HS-27A (cell line): ENCODE results near the gene GNG3.
"Not testable (repeated sequence)": the region's sequence is repeated elsewhere in the genome, so short reads cannot be mapped to it uniquely, and the experiment has no call there.

Experiments used
- DNase-seq: peaks from one replicate; pipeline ENCODE4 v3.0.0-alpha.2; 2012; ENCODE audit warnings: low read depth, missing footprints

The GNG3 gene

GRCh38 chr11:62707277-62707861 is at the start of gene GNG3, which contains the start of gene BSCL2:
Gene GNG3, plus strand, starts transcription at chr11:62707676. Its CDS starts 620 bp downstream, at chr11:62708296.
Gene BSCL2, minus strand, starts transcription at chr11:62707424. Its CDS starts 229 bp downstream, at chr11:62707195.
- no peak for DNase-seq

- no peak for DNase-seq
Observed at GRCh38 chr11:62664405-62665074, 42.9 kb upstream of the GNG3 start.

GRCh38 chr11:62665075-62665598 is 42.3 kb upstream of the GNG3 start, which contains the start of the genes C11orf98 and CSKMT:
Gene C11orf98, minus strand, starts transcription at chr11:62665210. Its CDS starts 41 bp downstream, at chr11:62665169.
Gene CSKMT, plus strand, starts transcription at chr11:62665312. Its CDS starts 568 bp downstream, at chr11:62665880.
- DNase-seq = peak; percentile 90

GRCh38 chr11:62665599-62666258 is 41.7 kb upstream of the GNG3 start:
- no peak for DNase-seq

- no peak for DNase-seq
Observed at GRCh38 chr11:62666259-62666926, 41.1 kb upstream of the GNG3 start.

GRCh38 chr11:62667460-62667859 is 40.0 kb upstream of the GNG3 start:
- DNase-seq = no peak

GRCh38 chr11:62669420-62670161 is 37.9 kb upstream of the GNG3 start:
- DNase-seq = no peak

- DNase-seq = no peak
Observed at GRCh38 chr11:62671236-62671607, 36.3 kb upstream of the GNG3 start.

- DNase-seq = peak; percentile 86
Observed at GRCh38 chr11:62671608-62672389, 35.7 kb upstream of the GNG3 start, which contains the start of the genes LBHD1 and UQCC3. Gene LBHD1, minus strand, starts transcription at chr11:62672267. Its CDS starts 2,236 bp downstream, at chr11:62670031. Gene UQCC3, plus strand, starts transcription at chr11:62671673. Its CDS starts 73 bp downstream, at chr11:62671746.

- no peak for DNase-seq
Observed at GRCh38 chr11:62673196-62673525, 34.3 kb upstream of the GNG3 start.

- DNase-seq = not testable (repeated sequence)
Observed at GRCh38 chr11:62675415-62675814, 32.1 kb upstream of the GNG3 start.

- no peak for DNase-seq
Observed at GRCh38 chr11:62676698-62677097, 30.8 kb upstream of the GNG3 start.

GRCh38 chr11:62677156-62677555 is 30.3 kb upstream of the GNG3 start:
- no peak for DNase-seq

GRCh38 chr11:62677714-62678113 is 29.8 kb upstream of the GNG3 start:
- DNase-seq = no peak

GRCh38 chr11:62678433-62678769 is 29.1 kb upstream of the GNG3 start:
- no peak for DNase-seq

GRCh38 chr11:62678770-62679696 is 28.4 kb upstream of the GNG3 start, which contains the start of gene UBXN1:
Gene UBXN1, minus strand, starts transcription at chr11:62679073. Its CDS starts 150 bp downstream, at chr11:62678923.
- no peak for DNase-seq

- no peak for DNase-seq
Observed at GRCh38 chr11:62680825-62681240, 26.6 kb upstream of the GNG3 start.

GRCh38 chr11:62682518-62682917 is 25.0 kb upstream of the GNG3 start:
- DNase-seq = no peak
